Activated CD4-positive, CD25-positive, alpha-beta regulatory T cell treated with anti-CD3 and anti-CD28 coated beads, Interleukin-2, amount 50 U/mL, for 72 hours (primary cell): ENCODE data around the gene RBL2.
"Not testable (repeated sequence)": the region's sequence is repeated elsewhere in the genome, so short reads cannot be mapped to it uniquely, and the experiment has no call there.

Source experiments
- DNase-seq: peaks from one replicate; pipeline ENCODE4 v3.0.0; 2021

RBL2 gene

DNA sequence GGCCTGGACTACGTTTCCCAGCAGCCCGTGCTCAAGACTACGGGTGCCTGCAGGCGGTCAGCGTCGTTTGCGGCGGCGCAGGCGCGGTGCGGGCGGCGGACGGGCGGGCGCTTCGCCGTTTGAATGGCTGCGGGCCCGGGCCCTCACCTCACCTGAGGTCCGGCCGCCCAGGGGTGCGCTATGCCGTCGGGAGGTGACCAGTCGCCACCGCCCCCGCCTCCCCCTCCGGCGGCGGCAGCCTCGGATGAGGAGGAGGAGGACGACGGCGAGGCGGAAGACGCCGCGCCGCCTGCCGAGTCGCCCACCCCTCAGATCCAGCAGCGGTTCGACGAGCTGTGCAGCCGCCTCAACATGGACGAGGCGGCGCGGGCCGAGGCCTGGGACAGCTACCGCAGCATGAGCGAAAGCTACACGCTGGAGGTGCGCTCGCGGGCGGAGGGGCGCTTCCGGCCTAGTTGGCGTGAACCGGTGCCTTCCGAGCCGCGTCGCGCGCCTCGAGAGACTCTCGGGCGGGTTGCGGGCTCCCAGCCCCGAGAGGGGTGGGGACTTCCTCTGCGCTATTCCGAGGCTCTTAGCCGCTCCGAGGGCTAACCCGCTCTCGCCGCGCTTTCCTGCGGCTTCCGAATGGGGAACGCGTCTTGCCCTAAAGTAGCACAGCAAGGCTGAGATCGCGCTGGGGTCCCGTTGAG lies at the start of gene RBL2:
TSS of gene RBL2 (plus strand) at position 95 of the 689 bp plus-strand sequence. CDS start at position 181, 86 bp downstream.
- peak; percentile 84 for DNase-seq

GRCh38 chr16:53384610-53385009 lies 49.7 kb upstream of the RBL2 start:
- not testable (repeated sequence) for DNase-seq

DNA sequence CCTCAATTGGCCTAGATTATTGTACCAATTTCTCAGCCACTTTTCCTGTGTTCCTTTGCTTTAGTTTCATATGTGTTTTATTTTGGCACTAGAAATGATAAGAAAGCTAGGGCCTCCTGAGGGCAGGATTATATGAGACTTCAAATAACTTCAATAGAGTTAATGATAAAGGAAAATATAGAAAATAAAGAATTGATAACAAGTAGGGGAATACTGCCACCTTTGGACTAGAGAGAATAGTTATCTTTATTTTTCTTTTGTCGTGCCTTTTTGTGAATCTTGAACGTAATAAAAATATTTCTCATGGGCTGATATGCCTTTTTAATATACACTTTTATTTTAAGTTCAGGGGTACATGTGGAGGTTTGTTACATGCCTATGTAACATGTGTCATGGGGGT lies 29.3 kb upstream of the RBL2 start:
- no peak for DNase-seq

- no peak for DNase-seq
Observed at GRCh38 chr16:53412549-53412948, 21.7 kb upstream of the RBL2 start.

DNA sequence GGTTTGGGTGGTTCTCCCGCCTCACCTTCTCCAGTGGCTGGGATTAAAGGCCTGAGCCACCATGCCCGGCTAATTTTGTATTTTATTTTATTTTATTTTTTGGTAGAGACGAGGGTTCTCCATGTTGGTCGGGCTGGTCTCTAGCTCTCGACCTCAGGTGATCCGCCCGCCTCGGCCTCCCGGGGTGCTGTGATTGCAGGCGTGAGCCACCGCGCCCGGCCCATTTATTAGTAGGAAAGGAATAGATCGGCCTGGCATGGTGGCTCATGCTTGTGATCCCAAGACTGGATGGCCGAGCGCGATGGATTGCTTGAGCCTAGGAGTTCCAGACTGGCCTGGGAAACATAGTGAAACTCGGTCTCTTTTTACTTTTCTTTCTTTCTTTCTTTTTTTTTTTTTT lies 20.4 kb upstream of the RBL2 start:
- no peak for DNase-seq

DNA sequence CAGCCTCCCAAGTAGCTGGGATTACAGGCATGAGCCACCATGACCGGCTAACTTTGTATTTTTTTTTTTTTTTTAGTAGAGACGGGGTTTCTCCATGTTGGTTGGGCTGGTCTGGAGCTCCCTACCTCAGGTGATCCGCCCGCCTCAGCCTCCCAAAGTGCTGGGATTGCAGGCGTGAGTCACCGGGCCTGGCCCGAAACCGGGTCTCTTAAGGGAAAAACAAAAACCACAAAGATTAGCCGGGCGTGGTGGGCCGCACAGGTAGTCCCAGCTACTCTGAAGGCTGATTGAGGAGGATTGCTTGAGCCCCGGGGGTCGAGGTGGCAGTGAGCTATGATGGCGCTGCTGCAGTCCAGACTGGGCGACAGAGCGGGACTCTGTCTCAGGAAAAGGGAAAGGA lies 19.9 kb upstream of the RBL2 start:
- DNase-seq = no peak

DNA sequence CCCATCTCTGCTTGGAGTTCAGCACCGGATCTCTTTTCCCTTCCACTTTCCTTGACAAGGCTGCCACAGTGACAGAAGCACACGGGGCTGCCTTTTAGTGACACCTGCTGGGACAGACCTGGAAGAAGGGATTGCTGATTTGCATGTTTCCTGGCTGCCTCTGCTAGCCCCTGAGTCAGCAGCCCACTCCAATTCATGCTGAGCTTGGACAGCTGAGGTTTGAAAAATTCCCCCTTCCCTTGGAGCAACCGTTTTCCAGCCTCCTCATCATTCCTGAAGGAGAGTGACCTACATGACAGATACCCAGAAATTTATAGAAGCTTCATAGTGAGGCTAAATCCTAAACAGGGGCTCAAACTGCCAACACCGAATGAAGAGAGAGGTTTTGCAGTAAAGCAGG lies 18.8 kb upstream of the RBL2 start:
- DNase-seq = no peak

GRCh38 chr16:53417011-53417410 lies 17.3 kb upstream of the RBL2 start:
- no peak for DNase-seq

- no peak for DNase-seq
Observed at GRCh38 chr16:53417976-53418375, 16.3 kb upstream of the RBL2 start.

- not testable (repeated sequence) for DNase-seq
Observed at GRCh38 chr16:53419383-53419709, 14.9 kb upstream of the RBL2 start.

DNA sequence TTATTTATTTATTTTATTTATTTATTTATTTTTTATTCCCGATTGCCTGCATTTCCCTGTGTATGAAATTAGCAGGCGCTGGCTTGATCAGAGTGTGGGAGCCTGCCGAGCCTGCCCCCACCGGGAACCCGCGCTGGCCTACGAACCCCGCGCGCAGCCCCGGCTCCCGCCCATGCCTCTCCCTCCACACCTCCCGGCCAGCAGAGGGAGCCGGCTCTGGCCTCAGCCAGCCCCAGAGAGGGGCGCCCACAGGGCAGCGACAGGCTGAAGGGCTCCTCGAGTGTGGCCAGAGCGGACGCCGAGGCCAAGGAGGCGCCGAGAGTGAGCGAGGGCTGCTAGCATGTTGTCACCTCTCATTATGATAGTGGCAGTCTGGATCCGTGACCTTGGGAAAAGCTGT lies 13.0 kb upstream of the RBL2 start:
- no peak for DNase-seq

DNA sequence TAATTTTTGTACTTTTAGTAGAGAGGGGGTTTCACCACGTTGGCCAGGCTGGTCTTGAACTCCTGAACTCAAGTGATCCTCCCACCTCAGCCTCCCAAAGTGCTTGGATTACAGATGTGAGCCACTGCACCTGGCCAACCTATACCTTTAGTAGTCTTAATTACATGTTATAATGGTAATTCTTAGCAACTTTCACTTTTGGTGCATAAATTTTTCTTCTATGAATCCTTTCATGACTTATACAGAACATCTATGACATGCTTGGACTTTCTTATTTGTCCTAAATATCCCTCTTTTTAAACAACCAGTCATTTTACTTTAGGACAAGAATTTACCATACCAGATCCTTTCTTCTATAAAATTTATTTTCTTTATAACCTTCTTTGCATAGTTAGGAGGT lies 10.3 kb upstream of the RBL2 start:
- DNase-seq = not testable (repeated sequence)

DNA sequence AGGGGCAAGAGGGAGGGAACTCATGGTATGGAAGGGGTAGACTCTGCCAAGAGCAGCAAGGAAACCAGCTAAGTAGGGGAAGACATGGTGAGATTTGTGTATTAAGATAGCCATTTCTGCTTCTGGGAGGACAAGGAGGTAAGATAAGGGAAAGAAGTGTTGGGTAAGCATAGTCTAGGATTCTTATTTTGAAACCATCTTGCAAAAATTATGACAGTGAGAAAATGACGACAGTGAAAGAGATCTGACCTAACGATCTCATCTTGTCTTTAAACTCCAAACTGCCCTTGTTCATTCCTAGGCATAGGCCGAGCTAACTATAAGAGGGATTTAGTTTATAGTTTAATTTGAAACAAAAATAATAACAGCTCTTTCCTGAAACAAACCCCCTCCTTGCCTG lies 5.6 kb upstream of the RBL2 start:
- no peak for DNase-seq

DNA sequence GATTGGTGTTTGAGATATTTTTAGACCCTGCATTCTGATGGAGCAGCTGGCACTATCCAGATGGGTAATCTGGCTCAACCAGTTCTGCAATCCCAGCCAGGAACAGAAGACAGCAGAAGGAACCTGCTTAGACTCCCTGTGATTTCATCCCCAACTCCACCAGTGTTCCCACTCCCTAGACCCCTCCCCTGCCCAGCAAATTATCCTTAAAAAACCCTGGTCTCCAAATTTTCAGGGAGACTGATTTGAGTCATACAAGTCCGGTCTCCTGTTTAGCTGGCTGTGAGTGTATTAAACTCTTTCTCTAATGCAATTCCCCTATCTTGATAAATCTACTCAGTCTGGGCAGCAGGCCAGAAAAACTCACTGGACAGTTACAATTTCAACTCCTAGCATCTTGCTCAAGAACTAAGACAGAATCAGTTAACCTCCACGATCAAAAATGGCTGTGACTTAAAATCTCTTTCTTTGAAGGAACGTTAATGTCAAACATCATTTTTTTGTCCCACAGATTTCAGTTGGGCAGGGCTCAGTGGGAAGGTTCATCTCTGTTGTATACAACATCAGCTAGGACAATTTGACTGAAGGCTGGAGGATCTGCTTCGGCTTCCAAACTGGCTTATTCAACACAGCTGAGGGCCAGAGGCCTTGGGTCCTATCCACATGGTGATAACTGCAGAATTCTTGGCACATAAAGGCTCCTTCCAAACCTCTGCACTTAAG lies 4.9 kb upstream of the RBL2 start:
- DNase-seq = no peak

DNA sequence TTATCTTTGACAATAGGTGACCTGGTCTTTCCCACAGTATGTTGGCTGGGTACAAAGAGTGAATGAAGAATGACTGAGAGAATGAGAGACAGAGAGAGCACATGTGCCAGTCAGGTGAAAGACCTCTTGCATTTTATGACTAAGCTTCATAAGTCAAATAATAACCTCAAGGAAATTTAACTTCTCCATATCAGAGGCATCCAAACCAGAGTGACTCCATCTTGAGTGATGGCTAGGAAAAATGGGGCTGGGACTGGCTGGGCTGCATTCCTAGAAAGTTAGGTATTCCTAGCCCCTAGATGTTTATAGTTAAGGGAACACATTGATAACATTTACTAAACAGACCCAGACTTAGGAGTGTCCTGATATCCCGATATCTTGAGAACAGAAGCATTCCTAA lies 3.9 kb upstream of the RBL2 start:
- DNase-seq = no peak

DNA sequence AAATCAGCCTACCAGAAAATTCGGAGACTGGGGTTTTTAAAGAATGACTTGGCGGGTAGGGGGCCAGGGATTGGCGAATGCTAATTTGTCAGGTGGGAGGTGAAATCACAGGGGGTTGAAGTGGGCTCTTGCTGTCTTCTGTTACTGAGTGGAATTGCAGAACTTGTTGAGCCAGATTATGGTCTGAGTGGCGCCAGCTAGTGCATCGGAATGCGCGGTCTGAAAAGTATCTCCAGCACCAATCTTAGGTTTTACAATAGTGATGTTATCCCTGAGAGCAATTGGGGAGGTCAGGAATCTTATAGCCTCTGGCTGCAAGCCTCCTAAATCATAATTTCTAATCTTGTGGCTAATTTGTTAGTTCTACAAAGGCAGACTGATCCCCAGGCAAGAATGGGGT lies 762 bp upstream of the RBL2 start:
- no peak for DNase-seq

GRCh38 chr16:53433930-53434376 lies 318 bp upstream of the RBL2 start:
- DNase-seq = no peak

DNA sequence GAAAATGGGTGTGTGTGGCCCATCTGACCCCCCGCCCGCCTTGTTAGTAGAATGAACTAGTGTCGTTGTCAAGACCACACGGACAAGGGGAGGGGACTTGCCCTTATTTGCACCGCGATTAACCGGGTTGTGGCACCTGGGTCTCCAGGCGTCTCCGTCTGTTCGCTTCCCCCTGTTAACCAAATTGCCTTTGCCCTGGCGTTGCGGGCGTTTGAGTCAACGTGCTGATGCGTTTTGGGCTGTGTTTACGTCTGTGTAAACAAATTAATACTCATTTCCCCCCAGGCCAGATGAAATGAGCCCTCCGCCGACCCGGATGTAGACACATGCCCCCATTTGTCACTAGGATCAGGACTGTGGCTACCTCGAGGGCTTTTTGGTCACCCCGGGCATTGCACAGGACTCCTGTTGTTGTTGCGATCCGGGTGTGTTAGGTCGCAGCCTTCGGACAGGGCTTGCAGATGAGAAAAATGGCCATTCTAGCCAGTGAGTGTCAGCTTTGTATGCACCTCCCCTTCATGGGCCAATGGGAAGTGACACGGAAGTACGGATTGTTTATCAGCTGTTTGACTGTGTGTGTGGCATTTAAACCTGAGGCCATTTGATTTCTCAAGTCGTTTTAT lies 906 bp downstream of the RBL2 start:
- peak; percentile 74 for DNase-seq

DNA sequence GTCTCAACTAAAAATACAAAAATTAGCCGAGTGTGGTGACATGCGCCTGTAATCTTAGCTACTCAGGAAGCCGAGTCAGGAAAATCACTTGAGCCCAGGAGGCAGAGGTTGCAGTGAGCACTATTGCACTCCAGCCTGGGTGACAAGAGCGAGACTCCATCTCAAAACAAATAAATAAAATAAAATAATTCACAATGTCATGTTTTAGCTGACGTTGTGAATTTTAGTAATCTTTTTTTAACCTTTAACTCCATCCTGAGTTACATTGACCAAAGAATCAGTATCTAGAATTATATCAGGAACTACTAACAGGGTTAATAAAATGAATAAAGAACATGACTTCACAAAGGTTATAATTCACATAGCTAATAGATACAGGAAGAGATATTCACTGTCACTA lies 5.9 kb downstream of the RBL2 start:
- DNase-seq = no peak

- DNase-seq = no peak
Observed at GRCh38 chr16:53445534-53445933, 11.3 kb downstream of the RBL2 start.

DNA sequence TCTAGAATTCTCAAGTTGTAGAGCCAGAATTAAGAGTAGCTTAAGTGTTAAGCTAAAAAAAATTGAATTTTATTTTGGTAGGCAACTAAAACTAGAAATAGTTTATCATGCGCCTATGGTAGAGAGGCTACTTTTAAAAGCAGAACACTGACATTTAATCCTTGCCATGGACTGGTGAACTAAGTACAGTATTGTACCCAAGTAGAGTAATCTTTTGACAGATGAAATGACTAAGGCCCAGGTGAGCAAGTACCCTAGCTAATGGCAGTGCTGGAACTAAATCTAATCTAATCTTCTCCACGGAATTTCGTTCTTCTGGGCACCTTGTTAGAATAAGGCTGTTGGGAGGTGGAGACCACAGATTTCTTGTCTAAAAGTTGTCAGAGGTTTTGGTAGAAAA lies 11.8 kb downstream of the RBL2 start:
- DNase-seq = no peak

GRCh38 chr16:53449816-53450517 lies 15.7 kb downstream of the RBL2 start:
- no peak for DNase-seq

- DNase-seq = no peak
Observed at GRCh38 chr16:53453928-53454327, 19.7 kb downstream of the RBL2 start.

DNA sequence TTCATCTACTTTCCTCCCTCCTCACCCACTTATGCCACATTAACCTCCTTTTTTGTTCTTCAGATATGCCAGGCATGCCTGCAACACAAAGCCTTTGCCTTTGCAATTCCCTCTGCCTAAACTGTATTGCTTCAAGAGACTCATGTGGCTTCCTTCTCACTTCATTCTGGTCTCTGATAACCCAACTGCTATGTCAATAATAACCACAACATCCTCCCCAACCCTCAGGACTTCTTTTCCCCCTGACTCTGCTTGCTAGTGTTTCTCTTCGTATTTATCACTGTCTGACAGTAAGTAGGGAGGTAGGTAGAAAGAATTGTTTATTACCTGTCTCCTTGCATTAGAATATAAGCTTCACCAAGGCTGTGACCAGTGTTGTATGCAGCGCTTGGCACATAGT lies 22.4 kb downstream of the RBL2 start:
- no peak for DNase-seq
